Measurements from ENCODE around the gene SEMA4G.

Gene SEMA4G

GRCh38 chr10:100989088-100989487, 19.8 kb downstream of the SEMA4G start:
- Histone ChIP-seq H3K36me3 (replicated peaks; ENCODE audit: low read depth, low read length) (peaks cover 19% of the 10 kb centered on the region), H3K79me2 (ENCODE audit: low read length) (peaks cover 57% of the 10 kb centered on the region), H4K20me1 (ENCODE audit: insufficient read depth, low read length) (no peaks in the 10 kb centered on the region), H2AFZ (ENCODE audit: low read depth, low read length) (no peak overlapping the region), H3K27me3 (ENCODE audit: low read depth, low read length) (no peaks in the 10 kb centered on the region), H3K9ac (ENCODE audit: low read length) (no peak overlapping the region), H3K27ac (ENCODE audit: low read length) (no peak overlapping the region), H3K4me3 (ENCODE audit: low read length) (no peak overlapping the region), H3K9me3 (ENCODE audit: insufficient read depth, low read length) (no peaks in the 10 kb centered on the region), H3K4me2 (ENCODE audit: low read length) (no peak overlapping the region), H3K4me1 (ENCODE audit: low read length) (peaks cover 18% of the 10 kb centered on the region)
- TF ChIP-seq CTCF (IDR thresholded peaks at IDR 0.05; ENCODE audit: low read depth, low read length) (no peak), EZH2phosphoT487 (IDR thresholded peaks at IDR 0.05; ENCODE audit: low read depth) (no peak)

GRCh38 chr10:100993986-100994708, 24.8 kb downstream of the SEMA4G start:
- H3K36me3 ChIP-seq (replicated peaks; ENCODE audit: low read depth, low read length) = peaks cover 18% of the 10 kb centered on the region
- no peaks in the 10 kb centered on the region for H3K9me3 ChIP-seq (ENCODE audit: insufficient read depth, low read length)
- no peak for TF ChIP-seq EZH2phosphoT487 (IDR thresholded peaks at IDR 0.05; ENCODE audit: low read depth)
- TF ChIP-seq CTCF (IDR thresholded peaks at IDR 0.05; ENCODE audit: low read depth, low read length) = peak; percentile 39
- no peak overlapping the region for H3K27ac ChIP-seq (ENCODE audit: low read length)
- H3K27me3 ChIP-seq (ENCODE audit: low read depth, low read length) = no peaks in the 10 kb centered on the region
- no peak overlapping the region for H3K4me2 ChIP-seq (ENCODE audit: low read length)
- H3K4me1 ChIP-seq (ENCODE audit: low read length) = peaks cover 14% of the 10 kb centered on the region
- peaks cover 29% of the 10 kb centered on the region for H3K79me2 ChIP-seq (ENCODE audit: low read length)
- H2AFZ ChIP-seq (ENCODE audit: low read depth, low read length) = no peak overlapping the region
- H4K20me1 ChIP-seq (ENCODE audit: insufficient read depth, low read length) = no peaks in the 10 kb centered on the region
- H3K4me3 ChIP-seq (ENCODE audit: low read length) = no peak overlapping the region
- H3K9ac ChIP-seq (ENCODE audit: low read length) = no peak overlapping the region

GRCh38 chr10:100995181-100995580, 25.9 kb downstream of the SEMA4G start:
- TF ChIP-seq EZH2phosphoT487 (IDR thresholded peaks at IDR 0.05; ENCODE audit: low read depth) = no peak
- no peak for TF ChIP-seq CTCF (IDR thresholded peaks at IDR 0.05; ENCODE audit: low read depth, low read length)
- H3K9me3 ChIP-seq (ENCODE audit: insufficient read depth, low read length) = no peaks in the 10 kb centered on the region
- no peaks in the 10 kb centered on the region for H3K27me3 ChIP-seq (ENCODE audit: low read depth, low read length)
- H2AFZ ChIP-seq (ENCODE audit: low read depth, low read length) = no peak overlapping the region
- peaks cover 14% of the 10 kb centered on the region for H3K4me1 ChIP-seq (ENCODE audit: low read length)
- no peak overlapping the region for H3K9ac ChIP-seq (ENCODE audit: low read length)
- no peak overlapping the region for H3K27ac ChIP-seq (ENCODE audit: low read length)
- no peaks in the 10 kb centered on the region for H4K20me1 ChIP-seq (ENCODE audit: insufficient read depth, low read length)
- peaks cover 12% of the 10 kb centered on the region for H3K36me3 ChIP-seq (replicated peaks; ENCODE audit: low read depth, low read length)
- H3K4me3 ChIP-seq (ENCODE audit: low read length) = no peak overlapping the region
- no peak overlapping the region for H3K4me2 ChIP-seq (ENCODE audit: low read length)
- H3K79me2 ChIP-seq (ENCODE audit: low read length) = peaks cover 19% of the 10 kb centered on the region

GRCh38 chr10:100996678-100997359, 27.5 kb downstream of the SEMA4G start:
- Histone ChIP-seq H2AFZ (ENCODE audit: low read depth, low read length) (peak overlapping the region; percentile 64; the same call in 1 of the 2 replicates), H3K27ac (ENCODE audit: low read length) (peak overlapping the region; percentile 81)

More at GRCh38 chr10:100996678-100997359, 27.5 kb downstream of the SEMA4G start:
- Histone ChIP-seq H4K20me1 (ENCODE audit: insufficient read depth, low read length) (no peaks in the 10 kb centered on the region), H3K36me3 (replicated peaks; ENCODE audit: low read depth, low read length) (no peaks in the 10 kb centered on the region), H3K4me2 (ENCODE audit: low read length) (peak overlapping the region; percentile 99), H3K4me1 (ENCODE audit: low read length) (peaks cover 14% of the 10 kb centered on the region), H3K9ac (ENCODE audit: low read length) (peak overlapping the region; percentile 92), H3K4me3 (ENCODE audit: low read length) (peak overlapping the region; percentile 84), H3K27me3 (ENCODE audit: low read depth, low read length) (no peaks in the 10 kb centered on the region), H3K79me2 (ENCODE audit: low read length) (peaks cover 6% of the 10 kb centered on the region; the same call in 1 of the 2 replicates), H3K9me3 (ENCODE audit: insufficient read depth, low read length) (no peaks in the 10 kb centered on the region)
- TF ChIP-seq EZH2phosphoT487 (IDR thresholded peaks at IDR 0.05; ENCODE audit: low read depth) (no peak), CTCF (IDR thresholded peaks at IDR 0.05; ENCODE audit: low read depth, low read length) (no peak)

Measured in OCI-LY3 (cell line).